ENCODE results near the gene APOL6. TPM values are rescaled to one million over a fixed set of nuclear protein-coding genes. Genes with fewer than 3 reads are reported as not detected.

The APOL6 gene
- total RNA-seq, 2 experiments from 2014 or later = 39.3 TPM

- H3K36me3 ChIP-seq (ENCODE audit: insufficient read depth, low read length) = no peaks in the 10 kb centered on the region
- H3K4me3 Mint-ChIP-seq = no peak overlapping the region
- H3K4me1 ChIP-seq (ENCODE audit: insufficient read depth, low read length) = no peaks in the 10 kb centered on the region
- intact Hi-C loops (cut with DNase I, micrococcal nuclease) = no loop called here
- no peak overlapping the region for H3K27ac Mint-ChIP-seq
- H3K27me3 ChIP-seq (ENCODE audit: control insufficient read depth in 1 of 2, insufficient read depth in 2 of 2, low read length in 2 of 2) = no peaks in the 10 kb centered on the region
- no peak overlapping the region for H3K4me3 ChIP-seq (ENCODE audit: low read length)
- H3K36me3 Mint-ChIP-seq (ENCODE audit: low read depth) = no peaks in the 10 kb centered on the region
- ATAC-seq (ENCODE audit: poor library complexity) = no peak
- TF ChIP-seq CTCF (IDR thresholded peaks at IDR 0.05) = no peak
- H3K9me3 Mint-ChIP-seq = no peaks in the 10 kb centered on the region
- POLR2A ChIA-PET = no interaction called here
- H3K27ac ChIP-seq (ENCODE audit: low read depth in 1 of 2, low read length in 2 of 2) = no peak overlapping the region
- DNase-seq = no peak
- H3K4me1 Mint-ChIP-seq (ENCODE audit: low read depth) = no peaks in the 10 kb centered on the region
- CTCF ChIA-PET = no interaction called here
- H3K9me3 ChIP-seq (ENCODE audit: control insufficient read depth in 1 of 2, insufficient read depth in 1 of 2, low read length in 2 of 2) = no peaks in the 10 kb centered on the region
- H3K27me3 Mint-ChIP-seq = peaks cover under 1% of the 10 kb centered on the region
These were observed 56.9 kb downstream of the APOL6 start for GRCh38 chr22:35705141-35705540.

GRCh38 chr22:35708453-35708852 lies 60.2 kb downstream of the APOL6 start:
- POLR2A ChIA-PET = interaction anchor here (0.6 kb wide), 1 partner anchor 42 kb away, joined by 4 read pairs; no protein-coding TSS in a partner anchor
- Mint-ChIP-seq H3K4me3 (no peak overlapping the region), H3K9me3 (peaks cover 4% of the 10 kb centered on the region), H3K27ac (no peak overlapping the region), H3K36me3 (ENCODE audit: low read depth) (no peaks in the 10 kb centered on the region), H3K4me1 (ENCODE audit: low read depth) (no peaks in the 10 kb centered on the region), H3K27me3 (no peaks in the 10 kb centered on the region)
- Histone ChIP-seq H3K27me3 (ENCODE audit: control insufficient read depth in 1 of 2, insufficient read depth in 2 of 2, low read length in 2 of 2) (no peaks in the 10 kb centered on the region), H3K4me3 (ENCODE audit: low read length) (no peak overlapping the region), H3K36me3 (ENCODE audit: insufficient read depth, low read length) (no peaks in the 10 kb centered on the region), H3K4me1 (ENCODE audit: insufficient read depth, low read length) (no peaks in the 10 kb centered on the region), H3K9me3 (ENCODE audit: control insufficient read depth in 1 of 2, insufficient read depth in 1 of 2, low read length in 2 of 2) (peaks cover 5% of the 10 kb centered on the region in 2 experiments), H3K27ac (ENCODE audit: low read depth in 1 of 2, low read length in 2 of 2) (no peak overlapping the region)
- CTCF ChIA-PET = no interaction called here
- no peak for DNase-seq
- TF ChIP-seq CTCF (IDR thresholded peaks at IDR 0.05) = no peak
- intact Hi-C loops (cut with DNase I, micrococcal nuclease) = no loop called here
- no peak for ATAC-seq (ENCODE audit: poor library complexity)

- Mint-ChIP-seq H3K4me1 (ENCODE audit: low read depth) (no peaks in the 10 kb centered on the region), H3K27me3 (no peaks in the 10 kb centered on the region), H3K27ac (no peak overlapping the region), H3K4me3 (no peak overlapping the region), H3K9me3 (peaks cover 7% of the 10 kb centered on the region), H3K36me3 (ENCODE audit: low read depth) (no peaks in the 10 kb centered on the region)
- no peaks in the 10 kb centered on the region for H3K36me3 ChIP-seq (ENCODE audit: insufficient read depth, low read length)
- no peak overlapping the region for H3K27ac ChIP-seq (ENCODE audit: low read depth in 1 of 2, low read length in 2 of 2)
- DNase-seq (no peak), ATAC-seq (ENCODE audit: poor library complexity) (no peak)
- POLR2A ChIA-PET = no interaction called here
- no peaks in the 10 kb centered on the region for H3K4me1 ChIP-seq (ENCODE audit: insufficient read depth, low read length)
- intact Hi-C loops (cut with DNase I, micrococcal nuclease) = no loop called here
- no peaks in the 10 kb centered on the region for H3K27me3 ChIP-seq (ENCODE audit: control insufficient read depth in 1 of 2, insufficient read depth in 2 of 2, low read length in 2 of 2)
- no peak for TF ChIP-seq CTCF (IDR thresholded peaks at IDR 0.05)
- H3K9me3 ChIP-seq (ENCODE audit: control insufficient read depth in 1 of 2, insufficient read depth in 1 of 2, low read length in 2 of 2) = peaks cover 5 to 6% of the 10 kb centered on the region in 2 experiments
- CTCF ChIA-PET = no interaction called here
- H3K4me3 ChIP-seq (ENCODE audit: low read length) = no peak overlapping the region
These were observed 60.7 kb downstream of the APOL6 start for GRCh38 chr22:35708917-35709316.

Measured in CD4-positive, alpha-beta T cell (primary cell).